ENCODE results near the gene GPR146. TPM values are rescaled to one million over a fixed set of nuclear protein-coding genes. Genes with fewer than 3 reads are reported as not detected.

Gene GPR146
- total and polyA plus RNA-seq, 2 of the 4 experiments (the other 2 are of a cell fraction), result 2.2 to 3.4 TPM

DNA sequence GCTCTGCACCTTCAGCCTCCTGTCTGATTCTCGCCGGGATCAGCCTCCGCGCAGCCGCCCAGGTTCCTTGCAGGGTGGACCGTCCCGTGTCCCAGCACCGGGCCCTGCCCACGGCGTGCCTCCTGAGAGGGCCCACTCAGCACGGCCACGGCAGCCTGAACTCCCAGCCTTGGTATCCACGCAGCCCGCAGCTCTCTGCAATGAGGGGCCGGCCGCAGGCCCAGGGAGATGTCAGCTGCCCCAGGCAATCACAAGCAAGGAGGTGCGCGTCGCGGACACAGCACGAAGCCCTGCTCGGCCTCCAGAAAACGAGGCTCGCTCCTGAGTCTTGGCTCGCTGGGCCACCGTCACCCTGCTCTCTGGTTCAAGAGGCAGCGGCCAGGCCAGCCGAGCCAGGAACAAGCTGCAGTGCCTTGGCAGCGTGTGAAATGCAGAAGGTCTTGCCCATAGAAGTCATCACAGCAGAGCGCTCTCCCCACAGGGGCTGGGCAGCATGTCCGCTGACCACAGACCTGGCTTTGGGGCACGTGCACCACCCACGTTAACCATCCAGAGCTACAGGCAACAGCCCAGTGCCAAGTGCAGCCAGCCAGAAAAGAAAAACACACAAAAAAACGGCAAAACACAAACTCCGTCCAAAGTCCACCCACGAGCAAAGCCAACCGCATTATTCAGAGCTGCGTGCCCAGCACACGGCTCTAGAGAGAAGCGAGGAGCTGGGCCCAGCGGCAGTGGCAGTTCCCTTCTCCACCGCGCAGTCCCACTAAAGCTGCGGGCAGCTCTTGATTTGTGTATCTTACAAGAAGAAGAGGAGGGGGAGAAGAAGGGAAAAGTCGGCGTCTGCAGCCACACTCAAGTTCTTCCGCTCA lies 57.5 kb downstream of the GPR146 start:
- Histone ChIP-seq H3K27ac (ENCODE audit: insufficient read depth, low read length) (no peak overlapping the region), H3K79me1 (ENCODE audit: low read depth in 1 of 2, low read length in 2 of 2) (peaks cover 8 to 17% of the 10 kb centered on the region in 2 experiments; a peak in 3 of 4 replicates), H3K18ac (ENCODE audit: low read depth, low read length) (no peak overlapping the region), H2BK20ac (ENCODE audit: low read depth, low read length) (no peak overlapping the region), H3K9ac (ENCODE audit: low read depth, low read length) (no peak overlapping the region), H3K4me2 (ENCODE audit: low read depth, low read length) (no peak overlapping the region), H3K56ac (ENCODE audit: extremely low read depth, insufficient read depth, low read length) (no peak overlapping the region), H3K4me3 (ENCODE audit: insufficient read depth, low read depth, low read length) (no peak overlapping the region), H2AFZ (replicated peaks; ENCODE audit: low read length, poor library complexity) (no peak overlapping the region), H3K36me3 (ENCODE audit: control insufficient read depth, insufficient read depth, low read length) (peaks cover 2% of the 10 kb centered on the region), H4K8ac (ENCODE audit: low read depth in 2 of 2, low read length in 2 of 2) (no peak overlapping the region), H3K14ac (replicated peaks; ENCODE audit: low read depth, low read length) (no peak overlapping the region), H3K4me1 (ENCODE audit: control insufficient read depth, insufficient read depth, low read length) (peaks cover 2% of the 10 kb centered on the region; the same call in 1 of the 2 replicates), H2BK120ac (ENCODE audit: low read depth, low read length) (no peak overlapping the region), H3K9me1 (ENCODE audit: insufficient read depth, low read length) (no peaks in the 10 kb centered on the region; the same call in 1 of the 2 replicates), H2AK5ac (ENCODE audit: low read depth, low read length) (no peak overlapping the region), H2BK5ac (ENCODE audit: low read depth, low read length, poor library complexity, severe bottlenecking) (no peak overlapping the region), H3K4ac (ENCODE audit: low read depth, low read length) (no peak overlapping the region), H4K5ac (ENCODE audit: low read depth, low read length) (no peak overlapping the region), H4K20me1 (ENCODE audit: insufficient read depth, low read length) (peaks cover 11% of the 10 kb centered on the region; the same call in 1 of the 2 replicates), H3K23ac (ENCODE audit: low read depth, low read length) (no peak overlapping the region), H2AK9ac (replicated peaks; ENCODE audit: low read depth, low read length, poor library complexity) (peak overlapping the region; percentile 13), H4K91ac (ENCODE audit: insufficient read depth, low read depth, low read length) (no peak overlapping the region), H3K27me3 (ENCODE audit: control insufficient read depth, insufficient read depth, low read length) (no peaks in the 10 kb centered on the region), H3K9me3 (ENCODE audit: control insufficient read depth, insufficient read depth, low read length) (no peaks in the 10 kb centered on the region), H2BK15ac (ENCODE audit: low read depth, low read length) (no peak overlapping the region)
- DNase-seq (no peak), ATAC-seq (ENCODE audit: low read depth) (no peak)
- CTCF ChIA-PET, result interaction anchor here (0.6 to 0.7 kb wide), 2 partner anchors 22 to 108 kb away, joined by 3 read pairs; no protein-coding TSS in a partner anchor
- dilution Hi-C loops (cut with HindIII; ENCODE audit: low sequenced_read_pairs, unreplicated experiment), result no loop called here
- intact Hi-C loops (cut with micrococcal nuclease), result no loop called here
- no TSS peak for BruUV-seq (replicated peaks)
- POLR2A ChIA-PET (ENCODE audit: unreplicated experiment), result no interaction called here
- in situ Hi-C loops (cut with MboI; ENCODE audit: low sequenced_read_pairs), result no loop called here
- 90% methylated on average over 28 of the region's 47 CpGs; no CpG with 5 or more reads in 1 of the 2 experiments for WGBS, 2 experiments (ENCODE audit: extremely low coverage in 2 of 2, insufficient read length in 1 of 2)
- TF ChIP-seq USF2 (IDR thresholded peaks at IDR 0.05; ENCODE audit: low read depth, low read length), result no peak
- TF ChIP-seq BHLHE40 (IDR thresholded peaks at IDR 0.05; ENCODE audit: low read depth, low read length), result no peak
- no peak for TF ChIP-seq CTCF (conservative IDR thresholded peaks at IDR 0.05; ENCODE audit: low read depth, low read length)
- TF ChIP-seq MAFK (IDR thresholded peaks at IDR 0.05; ENCODE audit: low read depth, low read length), result no peak
- TF ChIP-seq POLR2A (IDR thresholded peaks at IDR 0.05; ENCODE audit: low read depth, low read length), result no peak
- TF ChIP-seq RAD21 (IDR thresholded peaks at IDR 0.05; ENCODE audit: low read length), result no peak
- TF ChIP-seq MAZ (IDR thresholded peaks at IDR 0.05; ENCODE audit: borderline replicate concordance, low read depth, low read length), result no peak
- TF ChIP-seq RFX5 (IDR thresholded peaks at IDR 0.05; ENCODE audit: low read depth, low read length), result no peak
- no peak for TF ChIP-seq SMC3 (IDR thresholded peaks at IDR 0.05; ENCODE audit: low read depth, low read length)
- TF ChIP-seq MXI1 (IDR thresholded peaks at IDR 0.05; ENCODE audit: borderline replicate concordance, low read depth, low read length), result no peak
- no peak for TF ChIP-seq RCOR1 (IDR thresholded peaks at IDR 0.05; ENCODE audit: insufficient replicate concordance, low read length)
- no peak for TF ChIP-seq ELK1 (IDR thresholded peaks at IDR 0.05; ENCODE audit: borderline replicate concordance, low read depth, low read length)
- TF ChIP-seq FOS (IDR thresholded peaks at IDR 0.05; ENCODE audit: low read depth, low read length), result no peak
- no peak for TF ChIP-seq CHD1 (IDR thresholded peaks at IDR 0.05; ENCODE audit: low read depth, low read length)
